AG09309 (cell line): ENCODE data around the gene C1QTNF1.

Experiments
- DNase-seq: peaks from one replicate; pipeline ENCODE4 v3.0.0-alpha.2; 2010; ENCODE audit warnings: low read depth
- H3K4me3 ChIP-seq: 2 replicates; pipeline ENCODE4 v1.5.1; 2011; ENCODE audit warnings: mild to moderate bottlenecking, low read depth, low read length, moderate library complexity; ENCODE audit not compliant: control insufficient read depth
- TF ChIP-seq, protein P1 (sequence below): IDR thresholded peaks from 2 replicates; pipeline ENCODE4 v1.5.1; 2011; ENCODE audit warnings: mild to moderate bottlenecking, low read depth, low read length, inconsistent platforms; ENCODE audit not compliant: insufficient read depth, control insufficient read depth; ENCODE audit errors: missing control alignments

C1QTNF1 gene

DNA sequence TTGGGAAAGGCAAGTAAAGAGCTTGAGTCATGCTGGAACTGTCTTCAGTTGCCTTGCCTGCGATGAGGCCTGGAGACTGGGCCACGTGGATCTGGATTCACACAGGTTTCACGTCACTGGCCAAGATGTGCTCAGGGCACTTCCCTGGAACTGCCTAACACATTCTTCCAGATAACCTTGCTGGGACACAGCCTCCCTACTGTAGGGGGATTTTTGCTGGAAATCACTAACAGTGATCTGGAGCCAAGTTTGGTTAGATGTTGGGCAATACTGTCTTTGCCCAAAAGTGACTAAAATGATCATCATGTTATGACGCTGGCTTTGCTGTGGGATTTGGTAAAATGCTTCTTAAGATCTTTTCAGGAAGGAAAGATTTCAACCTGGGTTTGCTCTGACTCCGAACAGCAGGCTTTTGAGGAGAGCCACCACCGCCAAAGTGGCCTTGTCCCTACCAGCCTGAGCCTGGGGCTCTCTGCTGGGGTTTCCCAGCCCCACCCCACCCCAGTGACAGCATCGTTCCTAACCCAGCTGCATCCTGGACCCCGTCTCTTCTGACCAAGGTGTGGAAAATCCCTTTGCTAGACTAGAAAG lies 14.7 kb downstream of the C1QTNF1 start:
- DNase-seq, result peak; percentile 99
- TF ChIP-seq, protein P1, sequence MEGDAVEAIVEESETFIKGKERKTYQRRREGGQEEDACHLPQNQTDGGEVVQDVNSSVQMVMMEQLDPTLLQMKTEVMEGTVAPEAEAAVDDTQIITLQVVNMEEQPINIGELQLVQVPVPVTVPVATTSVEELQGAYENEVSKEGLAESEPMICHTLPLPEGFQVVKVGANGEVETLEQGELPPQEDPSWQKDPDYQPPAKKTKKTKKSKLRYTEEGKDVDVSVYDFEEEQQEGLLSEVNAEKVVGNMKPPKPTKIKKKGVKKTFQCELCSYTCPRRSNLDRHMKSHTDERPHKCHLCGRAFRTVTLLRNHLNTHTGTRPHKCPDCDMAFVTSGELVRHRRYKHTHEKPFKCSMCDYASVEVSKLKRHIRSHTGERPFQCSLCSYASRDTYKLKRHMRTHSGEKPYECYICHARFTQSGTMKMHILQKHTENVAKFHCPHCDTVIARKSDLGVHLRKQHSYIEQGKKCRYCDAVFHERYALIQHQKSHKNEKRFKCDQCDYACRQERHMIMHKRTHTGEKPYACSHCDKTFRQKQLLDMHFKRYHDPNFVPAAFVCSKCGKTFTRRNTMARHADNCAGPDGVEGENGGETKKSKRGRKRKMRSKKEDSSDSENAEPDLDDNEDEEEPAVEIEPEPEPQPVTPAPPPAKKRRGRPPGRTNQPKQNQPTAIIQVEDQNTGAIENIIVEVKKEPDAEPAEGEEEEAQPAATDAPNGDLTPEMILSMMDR, result no peak

DNA sequence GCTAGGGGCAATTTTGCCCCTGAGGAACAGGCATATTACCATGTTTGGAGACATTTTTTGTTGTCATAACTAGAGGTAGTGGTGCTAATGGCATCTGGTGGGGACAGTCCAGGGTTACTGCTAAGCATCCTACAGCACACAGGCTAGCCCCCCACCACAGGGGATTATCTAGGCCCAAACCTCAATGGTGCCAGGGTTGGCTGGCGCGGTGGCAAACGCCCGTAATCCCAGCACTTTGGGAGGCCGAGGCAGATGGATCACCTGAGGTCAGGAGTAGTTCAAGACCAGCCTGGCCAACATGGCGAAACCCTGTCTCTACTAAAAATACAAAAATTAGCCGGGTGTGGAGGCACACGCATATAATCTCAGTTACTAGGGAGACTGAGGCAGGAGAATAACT lies 15.2 kb downstream of the C1QTNF1 start:
- TF ChIP-seq, protein P1, result no peak
- no peak overlapping the region for H3K4me3 ChIP-seq
- DNase-seq, result no peak

More for the DNA sequence above, 14.7 kb downstream of the C1QTNF1 start:
- H3K4me3 ChIP-seq, result no peak overlapping the region

DNA sequence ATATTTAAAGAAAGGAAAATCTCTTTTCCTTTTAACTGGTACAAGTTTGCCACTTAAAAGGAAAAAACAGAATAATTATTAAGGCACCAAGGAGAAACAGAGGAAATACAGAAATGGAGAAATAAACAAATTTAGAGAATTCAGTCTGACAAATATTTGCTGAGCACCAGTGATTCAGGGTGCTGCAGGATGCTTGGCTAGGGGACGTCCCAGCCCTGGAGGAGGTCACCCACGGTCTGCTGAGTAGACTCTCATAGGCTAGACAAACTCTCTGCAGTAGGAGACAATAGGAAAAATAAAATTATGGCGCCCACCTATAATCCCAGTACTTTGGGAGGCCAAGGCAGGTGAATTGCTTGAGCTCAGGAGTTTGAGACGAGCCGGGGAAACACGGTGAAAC lies 15.9 kb downstream of the C1QTNF1 start:
- no peak for DNase-seq
- H3K4me3 ChIP-seq, result no peak overlapping the region
- TF ChIP-seq, protein P1, result no peak

DNA sequence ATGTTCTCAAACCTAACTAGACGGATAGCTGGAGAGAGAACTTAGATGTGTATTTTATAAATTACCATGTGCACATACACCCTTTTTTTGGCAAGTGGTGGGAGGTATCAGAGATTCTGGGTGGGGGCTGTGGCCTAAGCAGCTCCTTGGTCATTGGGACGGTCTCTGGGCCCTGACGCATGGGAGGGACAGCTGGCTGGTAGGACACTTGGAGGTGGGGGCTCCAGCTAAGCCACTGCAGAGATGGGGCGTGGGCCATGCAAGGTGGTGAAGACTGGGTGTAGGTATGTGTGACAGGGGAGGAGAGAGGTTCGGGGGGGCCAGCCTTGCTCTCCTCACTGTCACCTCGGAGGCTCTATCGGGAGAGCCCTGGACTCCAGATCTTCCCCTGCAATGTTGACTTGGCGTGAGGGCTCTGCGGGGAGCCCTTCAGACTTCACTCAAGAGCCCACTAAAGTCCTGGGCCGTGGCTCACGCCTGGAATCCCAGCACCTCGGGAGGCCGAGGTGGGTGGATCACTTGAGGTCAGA lies 17.1 kb downstream of the C1QTNF1 start:
- TF ChIP-seq, protein P1, result no peak
- no peak overlapping the region for H3K4me3 ChIP-seq
- no peak for DNase-seq

DNA sequence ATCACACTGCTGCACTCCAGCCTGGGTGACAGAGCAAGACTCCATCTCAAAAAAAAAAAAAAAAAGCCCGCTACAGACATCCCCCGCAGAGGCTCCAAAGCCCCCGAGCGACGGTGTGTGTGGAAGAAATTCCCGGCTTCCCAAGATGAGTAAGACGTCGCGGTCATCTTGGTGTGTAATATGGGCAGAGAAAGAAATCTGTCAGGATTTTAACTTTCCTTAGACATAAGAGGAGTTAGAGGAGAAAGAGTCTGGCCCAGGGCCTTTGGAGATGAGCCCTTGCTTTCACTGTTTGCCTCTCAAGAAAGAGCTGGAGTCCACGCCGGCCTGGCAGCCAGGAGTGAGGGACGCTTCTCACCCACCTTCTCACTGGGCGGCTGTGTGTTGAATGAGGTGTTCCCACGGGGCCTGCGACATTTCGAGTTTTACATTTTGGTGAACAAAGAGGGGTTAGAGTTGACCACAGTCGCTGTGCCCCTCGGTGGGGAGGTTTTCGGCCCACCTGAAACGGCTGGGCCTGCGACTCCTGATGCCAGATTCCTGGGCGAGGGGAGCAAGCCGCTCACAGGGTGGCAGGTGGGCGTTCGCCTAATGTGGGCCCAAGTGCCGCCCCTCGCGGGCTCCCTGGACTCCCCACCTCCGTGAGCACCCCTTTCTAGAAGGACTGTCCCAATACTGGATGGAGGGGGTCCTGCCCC lies 17.9 kb downstream of the C1QTNF1 start:
- TF ChIP-seq, protein P1, result no peak
- no peak overlapping the region for H3K4me3 ChIP-seq
- DNase-seq, result no peak

DNA sequence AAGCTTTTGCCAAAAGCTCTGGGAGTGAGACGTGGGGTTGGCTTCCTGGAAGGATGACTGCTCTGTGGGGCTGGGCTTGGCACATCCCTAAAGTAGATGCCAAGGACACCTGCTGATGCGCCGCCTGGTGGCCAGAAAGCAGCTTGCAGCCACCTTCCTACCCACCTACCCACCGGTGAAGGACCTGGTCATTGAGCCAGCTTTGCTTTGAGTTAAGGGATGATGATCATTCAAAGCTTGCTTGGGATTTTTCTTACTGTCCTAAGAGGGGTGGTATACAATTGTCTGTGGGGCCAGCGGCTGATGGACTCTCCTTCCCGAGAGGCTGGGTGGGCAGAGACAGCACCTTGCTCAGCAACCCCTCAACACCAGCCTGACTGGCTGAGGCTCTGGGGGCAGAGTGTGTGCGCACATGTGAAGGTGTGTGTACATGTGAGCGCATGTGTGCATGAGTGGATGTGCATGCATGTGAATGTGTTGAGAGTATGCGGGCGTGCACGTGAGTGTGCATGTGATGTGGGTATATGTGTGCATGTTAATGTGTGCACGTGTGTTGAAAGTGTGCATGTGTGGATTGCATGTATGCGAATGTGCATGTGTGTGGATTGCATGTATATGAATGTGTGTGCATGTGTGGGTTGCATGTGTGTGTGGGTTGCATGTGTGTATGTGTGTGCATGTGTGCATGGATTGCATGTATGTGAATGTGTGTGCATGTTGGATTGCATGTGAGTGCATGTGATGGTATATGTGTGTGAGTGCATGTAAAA lies 18.6 kb downstream of the C1QTNF1 start:
- H3K4me3 ChIP-seq, result no peak overlapping the region
- TF ChIP-seq, protein P1, result peak; percentile 87
- DNase-seq, result no peak
